ENCODE data around the gene PSMA8.
"Not testable (repeated sequence)": the region's sequence is repeated elsewhere in the genome, so short reads cannot be mapped to it uniquely, and the experiment has no call there.

The PSMA8 gene

DNA sequence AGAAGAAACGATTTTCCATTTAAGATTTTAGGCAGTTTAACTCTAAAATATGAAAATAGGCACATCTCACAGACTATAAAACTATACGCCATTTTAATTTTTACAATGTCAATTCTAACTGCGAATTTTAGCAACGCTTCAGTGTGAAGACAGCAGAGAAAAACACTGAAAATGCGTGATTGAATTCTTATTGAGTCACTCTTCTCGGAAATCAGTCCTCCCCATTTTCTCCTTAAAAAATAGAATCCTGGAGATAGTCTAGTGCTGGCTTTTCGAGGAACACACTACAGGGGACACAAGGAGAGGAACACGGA, 92.2 kb downstream of the PSMA8 start:
- peak overlapping the region; percentile 75 for H3K27ac ChIP-seq
- TF ChIP-seq ZFX (IDR thresholded peaks at IDR 0.05) = no peak
- TF ChIP-seq, protein P1, sequence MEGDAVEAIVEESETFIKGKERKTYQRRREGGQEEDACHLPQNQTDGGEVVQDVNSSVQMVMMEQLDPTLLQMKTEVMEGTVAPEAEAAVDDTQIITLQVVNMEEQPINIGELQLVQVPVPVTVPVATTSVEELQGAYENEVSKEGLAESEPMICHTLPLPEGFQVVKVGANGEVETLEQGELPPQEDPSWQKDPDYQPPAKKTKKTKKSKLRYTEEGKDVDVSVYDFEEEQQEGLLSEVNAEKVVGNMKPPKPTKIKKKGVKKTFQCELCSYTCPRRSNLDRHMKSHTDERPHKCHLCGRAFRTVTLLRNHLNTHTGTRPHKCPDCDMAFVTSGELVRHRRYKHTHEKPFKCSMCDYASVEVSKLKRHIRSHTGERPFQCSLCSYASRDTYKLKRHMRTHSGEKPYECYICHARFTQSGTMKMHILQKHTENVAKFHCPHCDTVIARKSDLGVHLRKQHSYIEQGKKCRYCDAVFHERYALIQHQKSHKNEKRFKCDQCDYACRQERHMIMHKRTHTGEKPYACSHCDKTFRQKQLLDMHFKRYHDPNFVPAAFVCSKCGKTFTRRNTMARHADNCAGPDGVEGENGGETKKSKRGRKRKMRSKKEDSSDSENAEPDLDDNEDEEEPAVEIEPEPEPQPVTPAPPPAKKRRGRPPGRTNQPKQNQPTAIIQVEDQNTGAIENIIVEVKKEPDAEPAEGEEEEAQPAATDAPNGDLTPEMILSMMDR (conservative IDR thresholded peaks at IDR 0.05) = no peak

DNA sequence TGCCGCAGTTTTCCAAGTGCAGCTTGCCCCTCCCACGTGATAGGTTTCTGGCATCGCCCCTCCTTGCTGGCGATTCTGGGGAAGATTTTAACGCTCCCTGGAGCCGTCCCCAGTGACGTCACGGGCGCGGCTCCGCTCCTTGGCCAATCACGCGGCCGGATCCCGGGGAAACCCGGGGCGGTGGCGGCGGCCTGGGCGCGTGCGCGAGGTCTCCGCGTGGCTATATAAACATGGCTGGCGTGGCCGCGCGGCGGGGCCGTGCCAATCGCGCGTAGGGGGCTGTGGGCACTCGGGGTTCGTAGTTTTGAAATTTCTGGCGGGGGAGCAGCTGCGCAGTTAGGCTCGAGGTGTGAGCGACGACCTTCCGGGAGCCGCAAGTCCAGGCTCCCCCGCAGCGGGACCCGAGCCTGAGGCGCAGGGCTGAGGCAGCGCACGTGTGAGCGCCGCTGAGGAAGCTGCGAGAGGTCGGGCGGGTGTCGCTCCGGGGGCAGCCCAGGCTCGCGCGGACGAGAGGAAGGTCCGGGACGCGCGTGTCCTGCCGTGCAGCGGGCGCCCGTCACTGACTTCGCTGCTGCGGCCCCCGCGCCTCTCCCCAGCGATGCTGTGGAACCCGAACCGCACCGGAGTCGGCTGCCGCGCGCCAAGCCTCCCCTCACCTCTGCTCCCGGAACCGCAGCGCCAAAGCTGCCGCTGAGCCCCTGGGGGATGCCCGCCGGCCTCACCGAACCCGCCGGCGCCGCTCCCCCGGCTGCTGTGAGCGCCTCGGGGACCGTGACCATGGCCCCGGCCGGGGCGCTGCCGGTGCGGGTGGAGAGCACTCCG, 92.8 kb downstream of the PSMA8 start, which contains the start of gene TAF4B:
TSS of gene TAF4B (plus strand) at position 217 of the 822 bp plus-strand sequence. CDS start at position 706, 489 bp downstream.
- TF ChIP-seq, protein P1 (conservative IDR thresholded peaks at IDR 0.05) = no peak
- TF ChIP-seq ZFX (IDR thresholded peaks at IDR 0.05) = no peak

DNA sequence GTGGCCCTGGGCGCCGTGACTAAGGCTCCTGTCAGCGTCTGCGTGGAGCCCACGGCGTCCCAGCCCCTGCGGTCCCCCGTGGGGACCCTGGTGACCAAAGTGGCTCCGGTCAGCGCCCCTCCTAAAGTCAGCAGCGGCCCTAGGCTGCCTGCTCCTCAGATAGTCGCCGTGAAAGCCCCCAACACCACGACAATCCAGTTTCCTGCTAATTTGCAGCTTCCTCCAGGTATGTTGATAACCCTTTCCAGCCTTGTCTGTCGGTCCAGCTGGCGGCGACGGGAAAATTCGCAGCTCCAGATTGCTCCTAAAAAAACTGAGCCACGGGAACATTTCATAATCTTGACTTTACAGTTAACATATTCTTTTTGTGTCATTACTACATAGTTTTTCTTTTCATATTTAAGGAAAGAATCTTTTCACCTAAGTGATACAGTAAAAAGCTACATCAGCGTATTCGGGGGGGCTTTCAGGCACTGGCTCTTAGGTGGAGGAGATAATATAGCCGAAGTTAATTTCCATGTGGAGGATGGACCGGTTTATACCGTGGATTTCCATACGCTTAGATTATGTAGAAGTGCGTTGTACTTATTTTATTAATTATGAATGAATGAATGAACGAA, 93.5 kb downstream of the PSMA8 start:
- TF ChIP-seq, protein P1 (conservative IDR thresholded peaks at IDR 0.05) = no peak
- no peak for TF ChIP-seq ZFX (IDR thresholded peaks at IDR 0.05)
- peak overlapping the region; percentile 75 for H3K27ac ChIP-seq

More for the DNA sequence above, 92.8 kb downstream of the PSMA8 start, which contains the start of gene TAF4B:
- H3K27ac ChIP-seq = peak within 1 kb of the TSS; percentile 75

DNA sequence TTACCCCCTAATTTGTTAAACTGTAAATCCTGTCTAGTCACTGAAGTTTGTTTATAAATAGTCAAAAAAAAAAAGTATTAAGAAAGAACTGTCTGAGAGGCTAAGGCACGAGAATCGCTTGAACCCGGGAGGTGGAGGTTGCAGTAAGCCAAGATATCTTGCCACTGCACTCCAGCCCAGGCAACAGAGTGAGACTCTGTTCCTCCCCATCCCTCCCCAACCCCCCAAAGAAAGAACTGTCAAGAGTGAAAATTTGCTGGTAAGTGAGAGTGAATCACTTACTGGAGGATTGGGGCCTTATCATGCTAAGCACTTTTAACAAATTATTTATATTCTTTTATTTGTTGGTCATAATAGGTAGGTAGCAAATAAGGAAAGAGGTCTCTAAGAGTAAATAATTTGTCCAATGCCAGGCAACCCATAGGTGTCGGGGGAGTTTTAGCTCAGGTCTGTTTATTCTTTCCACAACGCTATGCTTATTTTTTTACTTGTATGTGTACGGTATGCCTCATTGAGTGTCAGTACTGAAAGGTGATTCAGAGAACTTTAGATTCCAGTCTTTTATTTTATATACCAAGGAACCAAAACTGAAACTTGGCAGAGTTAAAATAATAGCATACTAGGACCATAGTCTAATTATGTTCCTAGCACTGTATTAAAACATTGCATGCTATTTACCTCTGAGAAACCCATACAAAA, 95.0 kb downstream of the PSMA8 start:
- TF ChIP-seq ZFX (IDR thresholded peaks at IDR 0.05) = no peak
- TF ChIP-seq, protein P1 (conservative IDR thresholded peaks at IDR 0.05) = no peak
- H3K27ac ChIP-seq = no peak overlapping the region

DNA sequence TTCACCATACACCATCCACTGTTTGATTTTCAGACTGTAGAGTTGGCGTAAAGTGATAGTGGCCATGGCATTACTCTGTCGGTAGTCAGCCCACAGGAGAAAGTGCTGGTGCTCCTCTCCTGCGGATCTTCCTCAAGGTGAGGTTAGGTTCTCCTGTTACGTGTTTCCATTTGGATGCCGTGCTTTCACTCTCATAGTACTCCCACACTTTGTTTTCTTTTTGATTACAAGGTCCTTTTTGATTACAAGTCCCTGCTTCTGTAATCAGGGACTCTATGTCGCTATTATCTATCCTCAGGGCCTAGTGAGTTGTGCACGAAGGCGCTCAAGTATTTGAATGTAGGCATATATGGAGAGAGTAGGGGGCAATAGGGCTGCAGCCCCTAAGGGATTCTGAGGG, 96.8 kb downstream of the PSMA8 start:
- H3K27ac ChIP-seq = no peak overlapping the region
- TF ChIP-seq, protein P1 (conservative IDR thresholded peaks at IDR 0.05) = no peak
- TF ChIP-seq ZFX (IDR thresholded peaks at IDR 0.05) = no peak

DNA sequence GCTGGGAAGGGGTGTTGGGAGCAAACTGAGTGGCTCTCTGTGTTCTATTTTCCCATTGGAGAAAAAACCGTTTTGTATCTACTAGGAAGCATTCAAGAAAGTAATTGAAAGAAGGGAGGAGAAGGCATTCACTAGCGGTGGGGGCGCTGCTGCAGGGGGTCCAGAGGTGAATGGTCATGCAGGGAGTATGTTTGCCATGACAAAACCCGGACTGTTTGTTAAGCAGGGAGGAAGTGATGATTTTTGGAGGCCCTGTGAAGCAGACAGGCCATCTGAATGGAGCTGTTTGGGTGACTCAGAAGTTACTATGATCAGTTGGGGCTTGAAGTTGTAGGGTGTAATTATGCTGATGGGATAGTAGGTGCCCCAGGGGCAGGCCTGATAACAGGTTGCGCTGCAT, 99.5 kb downstream of the PSMA8 start:
- TF ChIP-seq ZFX (IDR thresholded peaks at IDR 0.05) = no peak
- TF ChIP-seq, protein P1 (conservative IDR thresholded peaks at IDR 0.05) = no peak
- H3K27ac ChIP-seq = no peak overlapping the region

DNA sequence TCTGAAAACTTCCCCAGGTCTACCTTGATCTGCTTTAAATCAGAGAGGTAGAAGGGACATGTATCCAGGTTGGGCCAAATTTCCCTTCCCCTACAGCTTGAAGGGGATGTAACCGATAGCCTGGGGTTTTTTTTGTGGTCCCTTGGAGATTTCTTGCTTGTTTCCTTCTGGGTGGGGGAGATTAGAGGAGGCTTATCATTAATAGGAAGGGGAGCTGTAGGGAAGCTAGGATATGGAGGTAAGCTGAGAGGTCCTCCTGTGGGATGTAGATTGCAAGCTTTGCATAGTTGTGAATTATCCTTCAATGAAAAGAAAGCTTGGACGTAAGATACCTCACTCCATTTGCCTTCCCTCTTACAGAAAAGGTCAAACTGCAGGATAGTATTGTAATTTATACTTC, 103.7 kb downstream of the PSMA8 start:
- not testable (repeated sequence) for H3K27ac ChIP-seq

DNA sequence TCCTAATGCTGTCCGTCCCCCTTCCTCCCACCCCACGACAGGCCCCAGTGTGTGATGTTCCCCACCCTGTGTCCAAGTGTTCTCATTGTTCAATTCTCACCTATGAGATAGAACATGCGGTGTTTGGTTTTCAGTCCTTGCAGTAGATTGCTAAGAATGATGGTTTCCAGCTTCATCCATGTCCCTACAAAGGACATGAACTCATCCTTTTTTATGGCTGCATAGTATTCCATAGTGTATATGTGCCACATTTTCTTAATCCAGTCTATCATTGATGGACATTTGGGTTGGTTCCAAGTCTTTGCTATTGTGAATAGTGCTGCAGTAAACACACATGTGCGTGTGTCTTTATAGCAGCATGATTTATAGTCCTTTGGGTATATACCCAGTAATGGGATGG, 105.0 kb downstream of the PSMA8 start:
- not testable (repeated sequence) for H3K27ac ChIP-seq

DNA sequence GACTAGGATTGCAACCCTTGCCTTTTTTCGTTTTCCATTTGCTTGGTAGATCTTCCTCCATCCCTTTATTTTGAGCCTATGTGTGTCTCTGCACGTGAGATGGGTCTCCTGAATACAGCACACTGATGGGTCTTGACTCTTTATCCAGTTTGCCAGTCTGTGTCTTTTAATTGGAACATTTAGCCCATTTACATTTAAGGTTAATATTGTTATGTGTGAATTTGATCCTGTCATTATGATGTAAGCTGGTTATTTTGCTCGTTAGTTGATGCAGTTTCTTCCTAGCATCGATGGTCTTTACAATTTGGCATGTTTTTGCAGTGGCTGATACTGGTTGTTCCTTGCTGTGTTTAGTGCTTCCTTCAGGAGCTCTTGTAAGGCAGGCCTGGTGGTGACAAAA, 108.7 kb downstream of the PSMA8 start:
- not testable (repeated sequence) for H3K27ac ChIP-seq

Data from C4-2B (cell line).